ENCODE results near the gene CDV3.

The CDV3 gene

GRCh38 chr3:133570139-133570936 is 3.1 kb upstream of the CDV3 start:
- no peak for ATAC-seq

GRCh38 chr3:133570937-133571320 is 2.6 kb upstream of the CDV3 start:
- no peak for ATAC-seq

DNA sequence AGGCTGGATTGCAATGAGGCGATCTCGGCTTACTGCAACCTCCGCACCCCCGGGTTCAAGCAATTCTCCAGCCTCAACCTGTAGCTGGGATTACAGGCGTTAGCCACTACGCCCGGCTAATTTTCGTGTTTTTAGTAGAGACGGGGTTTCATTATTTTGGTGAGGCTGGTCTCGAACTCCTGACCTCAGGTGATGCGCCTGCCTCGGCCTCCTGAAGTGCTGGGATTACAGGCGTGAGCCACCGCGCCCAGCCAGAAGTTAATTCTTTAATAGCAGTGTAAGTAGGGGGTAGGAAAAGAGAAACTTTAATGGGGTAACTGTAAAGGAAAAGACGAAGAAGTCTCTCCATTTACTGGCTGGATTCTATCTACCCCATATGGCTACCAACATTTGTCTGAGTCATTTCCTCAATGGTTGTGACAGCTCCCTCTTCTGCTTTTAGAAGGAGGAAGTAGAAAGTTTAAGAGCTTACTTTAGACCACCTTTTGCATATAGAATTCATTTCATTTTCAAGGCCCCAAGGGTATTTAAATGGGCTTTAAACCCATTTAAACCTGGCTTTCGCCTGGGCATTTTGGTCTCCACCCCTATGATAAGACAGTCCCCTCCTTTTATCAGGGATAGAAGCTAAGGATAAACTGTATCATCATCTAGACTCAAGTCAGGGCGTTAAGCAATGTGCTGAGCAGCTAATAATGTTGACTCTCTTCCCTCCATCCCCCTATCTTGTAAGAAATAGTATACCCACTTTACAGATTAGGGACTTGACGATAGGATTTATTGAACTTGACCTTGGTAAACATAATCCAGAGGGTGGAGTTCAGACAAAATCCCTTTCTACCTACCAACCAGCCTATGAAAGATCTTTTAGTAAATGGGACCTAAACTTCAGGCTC is 1.1 kb upstream of the CDV3 start:
- no peak for ATAC-seq

GRCh38 chr3:133573054-133573628 is 345 bp upstream of the CDV3 start:
- peak; percentile 79 to 82 for ATAC-seq

GRCh38 chr3:133574260-133574881 is 885 bp downstream of the CDV3 start:
- peak; percentile 55 for ATAC-seq

- no peak for ATAC-seq
Measured at GRCh38 chr3:133575086-133575485, 1.6 kb downstream of the CDV3 start.

GRCh38 chr3:133576169-133576568 is 2.7 kb downstream of the CDV3 start:
- no peak for ATAC-seq

DNA sequence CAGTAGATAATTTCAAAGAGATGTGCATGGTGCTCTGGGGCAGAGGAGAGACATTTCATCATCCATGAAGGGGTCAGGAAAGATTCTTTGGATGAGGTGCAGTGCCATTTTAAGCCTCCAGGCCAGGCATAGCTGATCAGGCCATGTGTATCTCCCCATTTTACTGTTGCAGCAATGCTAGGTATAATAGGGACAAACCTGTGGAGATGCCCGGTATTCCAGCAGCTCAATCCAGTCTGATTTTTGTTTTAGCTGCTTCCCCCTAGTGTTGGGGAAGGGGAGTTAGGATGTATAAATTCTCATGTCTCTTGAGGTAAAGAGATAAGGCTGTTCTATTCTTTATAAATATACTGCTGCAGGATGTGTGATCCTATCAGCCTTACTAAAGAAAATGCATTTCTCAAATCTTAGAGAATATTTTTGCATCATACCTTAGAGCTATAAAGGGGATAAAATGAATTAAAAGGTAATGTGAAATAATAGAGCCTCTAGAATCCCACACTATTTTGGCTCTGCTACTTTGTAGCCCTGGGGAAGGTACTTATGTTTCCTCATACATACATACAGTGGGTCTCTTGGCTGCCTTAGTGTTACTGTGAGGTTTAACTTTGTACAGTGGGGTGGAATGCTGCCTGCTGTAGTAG is 5.2 kb downstream of the CDV3 start:
- no peak for ATAC-seq

DNA sequence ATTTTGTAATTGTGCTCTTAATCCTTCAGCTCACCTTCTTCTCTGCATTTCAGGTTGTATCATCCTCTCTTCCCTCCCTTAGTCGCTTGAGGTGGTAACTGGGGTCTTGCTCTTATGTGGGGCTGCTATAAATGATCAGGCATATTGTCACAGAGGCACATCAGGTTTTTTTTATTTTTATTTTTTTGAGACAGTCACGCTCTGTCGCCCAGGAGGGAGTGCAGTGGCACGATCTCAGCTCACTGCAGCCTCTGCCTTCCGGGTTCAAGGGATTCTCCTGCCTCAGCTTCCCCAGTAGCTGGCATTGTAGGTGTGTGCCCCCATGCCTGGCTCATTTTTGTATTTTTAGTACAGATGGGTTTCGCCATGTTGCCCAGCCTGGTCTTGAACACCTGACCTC is 9.9 kb downstream of the CDV3 start:
- no peak for ATAC-seq

DNA sequence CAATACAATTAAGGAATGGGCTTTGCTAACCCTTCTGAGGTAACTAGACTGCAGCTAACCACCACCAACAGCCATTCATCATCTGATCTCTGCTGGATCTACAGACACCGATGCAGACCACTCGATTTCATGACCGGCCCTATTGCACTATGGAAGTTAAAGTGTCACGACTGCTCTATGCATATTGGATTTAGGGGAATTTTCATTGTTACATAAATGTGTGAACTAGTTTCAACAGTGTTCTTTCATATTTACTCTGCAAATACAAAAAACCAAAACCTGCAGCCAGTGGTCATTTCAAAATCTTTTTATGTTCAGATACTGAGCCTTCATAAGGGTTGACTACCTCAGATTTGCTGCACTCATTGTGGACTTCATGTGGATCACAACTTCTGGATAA is 14.5 kb downstream of the CDV3 start:
- peak in 1 of 2 donors; percentile 27 for ATAC-seq

GRCh38 chr3:133588784-133589465 is 15.4 kb downstream of the CDV3 start:
- ATAC-seq = no peak

DNA sequence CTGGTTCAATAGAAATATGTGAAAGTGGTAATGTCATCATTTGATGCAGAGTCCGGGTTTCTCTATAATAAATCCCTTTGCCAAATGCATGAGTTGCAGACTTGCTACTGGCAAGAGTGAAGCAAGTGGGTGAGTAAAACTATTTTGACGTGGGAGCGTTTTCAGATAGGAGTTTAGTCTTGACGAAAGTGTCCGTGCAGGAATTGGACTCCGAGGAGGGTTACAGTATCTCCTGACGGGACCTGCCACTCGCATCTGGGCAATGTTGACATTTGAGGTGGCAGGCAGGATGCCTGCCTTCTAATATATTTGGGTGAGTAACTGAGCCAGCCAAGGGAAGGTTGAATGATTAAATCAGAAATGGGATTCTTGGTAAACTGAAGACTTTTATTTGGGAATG is 16.0 kb downstream of the CDV3 start:
- ATAC-seq = no peak

DNA sequence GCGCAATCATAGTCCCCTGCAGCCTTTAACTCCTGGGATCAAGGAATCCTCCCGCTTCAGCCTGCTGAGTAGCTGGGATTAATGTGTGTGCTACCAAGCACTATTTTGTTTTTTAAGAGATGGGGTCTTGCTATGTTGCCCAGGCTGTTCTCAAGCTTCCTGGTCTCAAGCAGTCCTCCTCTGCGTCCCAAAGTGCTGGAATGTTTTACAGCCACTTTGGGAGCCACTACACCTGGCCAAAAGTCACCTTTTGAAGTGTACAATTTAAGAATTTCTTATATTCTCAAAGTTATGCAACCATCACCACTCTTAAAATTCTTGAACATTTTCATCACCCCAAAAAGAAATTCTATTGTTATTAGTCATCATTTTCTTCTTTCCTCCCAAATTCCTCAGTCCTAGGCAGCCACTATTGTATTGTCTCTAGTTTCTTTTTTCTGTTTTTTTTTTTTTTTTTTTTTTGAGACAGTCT is 17.8 kb downstream of the CDV3 start:
- no peak for ATAC-seq

DNA sequence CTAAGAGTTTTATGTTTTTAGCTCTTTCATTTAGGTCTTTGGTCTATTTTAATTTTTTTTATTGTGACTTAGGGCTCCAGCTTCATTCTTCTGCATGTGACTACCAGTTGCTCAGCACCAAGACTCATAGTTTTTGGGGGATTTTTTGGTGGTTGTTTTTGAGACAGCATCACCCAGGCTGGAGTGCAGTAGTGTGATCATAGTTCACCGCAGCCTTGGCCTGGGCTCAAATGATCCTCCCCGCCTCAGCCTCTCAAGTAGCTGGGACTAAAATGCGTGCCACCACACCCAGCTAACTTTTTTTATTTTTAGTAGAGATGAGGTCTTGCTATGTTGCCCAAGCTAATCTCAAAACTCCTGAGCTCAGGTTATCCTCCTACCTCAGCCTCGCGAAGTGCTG is 19.4 kb downstream of the CDV3 start:
- ATAC-seq = peak; percentile 23 to 39

GRCh38 chr3:133593243-133593642 is 19.8 kb downstream of the CDV3 start:
- ATAC-seq = no peak

DNA sequence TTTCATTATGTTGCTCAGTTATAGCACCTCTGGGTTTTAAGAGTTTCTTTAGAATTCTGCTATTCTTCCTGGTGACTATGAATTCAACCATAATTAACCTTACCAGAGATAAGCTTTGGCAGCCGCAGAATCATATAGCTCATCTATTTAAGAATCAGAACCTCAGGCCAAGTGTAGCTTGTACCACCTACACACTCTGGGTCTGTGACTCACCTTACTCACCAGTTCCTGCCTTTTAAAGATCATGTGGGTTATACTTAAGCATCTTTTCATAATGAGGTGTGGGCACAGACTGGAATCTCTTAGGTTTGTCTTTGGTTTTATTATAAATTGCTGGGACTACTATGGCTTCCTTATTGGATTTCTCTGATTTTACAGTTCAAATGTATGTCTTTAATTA is 21.9 kb downstream of the CDV3 start:
- ATAC-seq = peak; percentile 95 to 96

DNA sequence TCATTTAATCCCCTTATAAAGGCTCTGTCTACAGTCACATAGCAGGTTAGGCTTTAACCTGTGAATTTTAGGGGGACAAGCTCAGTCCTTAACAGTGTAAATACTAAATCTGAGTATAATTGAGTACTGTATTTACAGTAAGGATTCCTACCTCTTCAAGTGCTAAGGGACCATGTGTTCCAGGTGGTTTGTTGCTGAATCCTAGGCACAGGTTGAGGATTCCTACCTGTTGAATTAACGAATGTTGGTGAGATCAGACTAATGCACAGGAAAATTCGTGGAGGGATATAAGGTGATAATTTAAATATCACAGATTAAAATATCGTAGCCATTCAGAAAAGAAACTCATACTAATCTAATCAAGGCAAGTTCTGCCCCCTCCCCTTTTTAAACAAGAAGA is 24.9 kb downstream of the CDV3 start:
- no peak for ATAC-seq

DNA sequence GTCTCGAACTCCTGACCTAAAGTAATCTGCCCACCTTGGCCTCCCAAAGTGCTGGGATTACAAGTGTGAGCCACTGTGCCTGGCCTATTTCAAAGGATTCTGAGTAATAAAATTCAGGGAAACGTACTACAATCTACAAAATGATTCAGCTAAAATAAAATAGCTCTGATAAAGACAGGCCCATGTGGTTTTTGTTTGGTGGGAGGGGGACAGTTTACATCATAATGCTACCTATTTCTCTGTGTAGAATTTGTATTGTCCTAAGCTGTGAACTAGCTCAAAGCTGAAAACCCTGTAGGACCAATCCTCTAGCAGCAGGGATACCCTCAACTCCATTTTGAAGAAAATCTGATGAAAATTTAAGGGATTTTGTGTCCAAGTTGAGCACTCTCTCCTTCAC is 25.8 kb downstream of the CDV3 start:
- ATAC-seq = no peak

GRCh38 chr3:133600572-133601081 is 27.1 kb downstream of the CDV3 start:
- no peak for ATAC-seq

GRCh38 chr3:133606342-133606741 is 32.9 kb downstream of the CDV3 start:
- no peak for ATAC-seq

DNA sequence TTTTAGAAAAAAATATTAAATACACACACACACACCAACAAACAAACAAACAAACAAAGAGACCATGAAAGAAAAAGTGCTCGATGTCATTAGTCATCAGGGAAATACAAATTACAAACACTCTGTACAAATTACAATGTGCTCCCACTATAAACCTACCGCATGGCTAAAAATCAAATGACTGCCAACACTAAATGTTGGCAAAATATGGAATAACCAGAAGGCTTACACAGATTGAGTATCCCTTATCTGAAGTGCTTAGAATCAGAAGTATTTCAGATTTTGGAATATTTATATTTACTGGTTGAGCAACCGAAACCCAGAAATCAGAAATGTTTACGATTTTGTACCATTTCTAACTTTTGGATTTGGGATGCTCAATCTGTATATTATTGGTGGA is 33.4 kb downstream of the CDV3 start:
- ATAC-seq = no peak

DNA sequence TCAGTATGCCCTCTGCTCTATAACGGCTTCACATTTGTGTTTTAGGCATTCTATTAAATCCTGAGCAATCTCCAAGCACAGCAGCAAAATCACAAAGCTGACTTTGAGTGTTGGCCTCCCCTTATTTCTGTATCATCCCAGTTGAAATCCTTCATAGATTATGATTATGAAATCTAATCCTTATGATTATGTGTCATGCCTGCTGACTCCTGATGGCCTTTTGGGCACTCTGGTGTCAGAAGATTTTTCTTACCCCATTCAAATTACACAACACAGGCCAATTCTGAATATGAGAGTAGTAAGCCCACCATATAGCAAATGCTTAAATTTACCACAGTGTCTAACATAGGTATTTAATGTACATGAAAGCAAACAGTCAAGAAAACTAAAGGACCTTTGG is 34.3 kb downstream of the CDV3 start:
- ATAC-seq = no peak
